HepG2 (cell line): ENCODE results near the gene TNPO3. TPM values are rescaled to one million over a fixed set of nuclear protein-coding genes. Genes with fewer than 3 reads are reported as not detected.

Experiments used
- ATAC-seq: fragments of 200-7000 bp; cut with Tn5 transposase; 3 replicates; pipeline ENCODE4 v1.9.1; 2020; ENCODE audit warnings: mild to moderate bottlenecking, moderate library complexity
- BruUV-seq: library from RNA; stranded (reverse); fragments of 400-500 nt; replicated peaks from 2 replicates; lab custom pipeline; 2021; lab: Mats Ljungman, UMichigan
- CTCF ChIA-PET: fragments of 300-600 bp; formaldehyde crosslinking; extraction: SDS; loops from one replicate; lab custom pipeline; 2021; ENCODE audit warnings: low total read pairs, inconsistent platforms, low intra/inter-chr PET ratio; lab: Yijun Ruan, JAX
- POLR2A ChIA-PET: fragments of 350-600 bp; sonication (Branson Sonifier 250); formaldehyde crosslinking; loops from one replicate; lab custom pipeline; 2020; ENCODE audit warnings: antibody characterized with exemption, inconsistent platforms; lab: Yijun Ruan, JAX
- DNase-seq: peaks from one replicate; pipeline ENCODE4 v3.0.0-alpha.2; 2015; ENCODE audit warnings: low spot score
- FAIRE-seq: peaks from 3 replicates; lab custom pipeline; 2011; peaks lifted over from hg19 to GRCh38; lab: Jason Lieb, UNC
- H2AFZ ChIP-seq: one replicate; pipeline ENCODE4 v1.6.1; 2011; ENCODE audit warnings: low read length, inconsistent platforms
- H3K27ac ChIP-seq: fragments of 300-600 bp; 3 replicates; pipeline ENCODE4 v1.8.0; 2011; ENCODE audit warnings: mixed run types, mild to moderate bottlenecking, mixed read lengths, low read length, inconsistent platforms; ENCODE audit not compliant: insufficient read depth; ENCODE audit errors: extremely low read length
- H3K27me3 ChIP-seq, 2 experiments: fragments of 200-600 bp in 1 of 2; 2 replicates in 1 of 2; 3 replicates in 1 of 2; pipeline versions ENCODE4 v1.6.0 to v1.8.0; 2011; ENCODE audit warnings: low read length in 2 of 2, mild to moderate bottlenecking in 2 of 2, moderate library complexity in 2 of 2, inconsistent platforms in 1 of 2; ENCODE audit not compliant: insufficient read depth in 2 of 2, control insufficient read depth in 1 of 2
- H3K36me3 ChIP-seq, 2 experiments: fragments of 200-600 bp in 1 of 2; replicated peaks in 1 of 2; 2 replicates in 1 of 2; 3 replicates in 1 of 2; pipeline versions ENCODE4 v1.5.1 to v1.8.0; 2011; ENCODE audit warnings: low read length in 2 of 2, inconsistent platforms in 1 of 2; ENCODE audit not compliant: insufficient read depth in 2 of 2, control insufficient read depth in 1 of 2
- H3K4me1 ChIP-seq: 2 replicates; pipeline ENCODE4 v1.5.1; 2012; ENCODE audit warnings: low read length, inconsistent platforms; ENCODE audit not compliant: insufficient read depth
- H3K4me2 ChIP-seq: 2 replicates; pipeline ENCODE4 v1.6.0; 2011; ENCODE audit warnings: low read depth, low read length, inconsistent platforms
- H3K4me3 ChIP-seq, 3 experiments: fragments of 200-600 bp in 1 of 3; sonication (generic), shearing (Covaris generic) in 1 of 3; replicated peaks in 1 of 3; 2 replicates each; pipeline ENCODE4 v1.5.1; 2011 to 2016; ENCODE audit warnings: low read length in 3 of 3, inconsistent platforms in 2 of 3, low read depth in 2 of 3, mild to moderate bottlenecking in 2 of 3, control low read depth in 1 of 3, mixed read lengths in 1 of 3; ENCODE audit not compliant: insufficient read depth in 1 of 3
- H3K79me2 ChIP-seq: one replicate; pipeline ENCODE4 v1.6.1; 2011; ENCODE audit warnings: low read length, inconsistent platforms; ENCODE audit not compliant: insufficient read depth
- H3K9ac ChIP-seq: 2 replicates; pipeline ENCODE4 v1.6.0; 2011; ENCODE audit warnings: mild to moderate bottlenecking, low read depth, low read length, inconsistent platforms; ENCODE audit not compliant: insufficient read depth
- H3K9me3 ChIP-seq: 2 replicates; pipeline ENCODE4 v1.5.1; 2012; ENCODE audit warnings: mild to moderate bottlenecking, low read length
- H4K20me1 ChIP-seq: 2 replicates; pipeline ENCODE4 v1.6.0; 2011; ENCODE audit warnings: inconsistent platforms, mild to moderate bottlenecking, low read length, moderate library complexity; ENCODE audit not compliant: insufficient read depth
- KDM6A ChIP-seq: IDR thresholded peaks from 2 replicates; pipeline ENCODE4 v1.6.1; 2016; ENCODE audit warnings: low read depth
- MTF1 ChIP-seq: sonication (generic); formaldehyde crosslinking; IDR thresholded peaks from 2 replicates; pipeline ENCODE4 v1.5.0; 2020; ENCODE audit warnings: missing genetic modification reagents
- ZNF121 ChIP-seq: sonication (generic); formaldehyde crosslinking; IDR thresholded peaks from 2 replicates; pipeline ENCODE4 v1.5.0; 2020; ENCODE audit warnings: mild to moderate bottlenecking, missing genetic modification reagents
- ZNF3 ChIP-seq: IDR thresholded peaks from 2 replicates; pipeline ENCODE4 v1.7.0; 2017; ENCODE audit warnings: inconsistent platforms
- WGBS: methylation state at CpG from one replicate; pipeline ENCODE4 v1.1.6; 2017; ENCODE audit warnings: low lambda C conversion rate; 5-methylcytosine and 5-hydroxymethylcytosine counted together
- in situ Hi-C: cut with HindIII; loops from 2 replicates; pipeline ENCODE4 v1.10.0; 2017; ENCODE audit warnings: low pct_unique_long_range_greater_than_20kb; ENCODE audit not compliant: extremely low pct_ligation_motif_present
- intact Hi-C: fragments of 100-400 bp; cut with micrococcal nuclease; formaldehyde crosslinking; loops from one replicate; pipeline ENCODE4 v1.10.0; 2022; ENCODE audit not compliant: unreplicated experiment
- polyA plus RNA-seq, 8 experiments: library from polyadenylated mRNA; depleted of rRNA in 3 of 8; stranded (reverse) in 7 of 8; unstranded in 1 of 8; fragments of >200 nt; fragmentation: Illumina TruSeq in 4 of 8; extraction: Trizol in 4 of 8; gene quantifications; 2 replicates each; pipeline versions ENCODE4 v1.2.1 to v1.2.3, GENCODE V29; 2011 to 2016; ENCODE audit warnings: low read depth in 4 of 8, missing spikeins in 1 of 8, mixed read lengths in 1 of 8; ENCODE audit not compliant: insufficient read depth in 1 of 8
- total RNA-seq, 5 experiments: library from RNA; depleted of rRNA; stranded (reverse); fragments of >200 nt; fragmentation: Illumina TruSeq; extraction: Trizol; gene quantifications; 2 replicates each; pipeline ENCODE4 v1.2.3, GENCODE V29; 2016; ENCODE audit warnings: low read depth in 1 of 5
- TF ChIP-seq, protein P1 (sequence below): sonication (generic); formaldehyde crosslinking; IDR thresholded peaks from 2 replicates; pipeline ENCODE4 v1.5.0; 2020; ENCODE audit warnings: mild to moderate bottlenecking, missing genetic modification reagents

The TNPO3 gene
- total and polyA plus RNA-seq, 2 of the 13 experiments (the other 11 are each of a cell fraction or from before 2014, with no cell fraction given), result 23.8 to 44.6 TPM

DNA sequence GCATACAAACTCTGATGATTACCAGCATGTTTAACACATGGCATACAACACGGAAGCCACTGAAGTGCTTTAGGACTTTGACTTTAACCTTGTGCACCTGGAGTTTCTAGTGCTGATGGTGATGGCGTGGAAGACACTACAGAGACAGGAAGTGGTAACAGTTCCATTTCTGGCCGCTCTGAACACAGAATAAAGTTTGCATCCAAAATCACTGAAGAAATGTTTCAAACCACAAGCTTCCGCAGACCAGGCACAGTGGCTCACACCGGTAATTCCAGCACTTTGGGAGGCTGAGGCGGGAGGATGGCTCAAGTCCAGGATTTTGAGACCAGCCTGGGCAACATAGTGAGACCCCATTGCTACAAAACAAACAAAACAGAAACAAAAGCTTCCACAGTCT, 40.3 kb upstream of the TNPO3 start:
- FAIRE-seq (no peak), ATAC-seq (no peak), DNase-seq (no peak)
- in situ Hi-C loops (no loop called here), intact Hi-C loops (no loop called here)
- POLR2A ChIA-PET, result no interaction called here
- H3K4me1 ChIP-seq, result peaks cover 48% of the 10 kb centered on the region
- H3K27ac ChIP-seq, result no peak overlapping the region
- CTCF ChIA-PET, result no interaction called here
- no peak overlapping the region for H3K4me3 ChIP-seq
- H3K36me3 ChIP-seq, result no peaks in the 10 kb centered on the region
- H3K79me2 ChIP-seq, result no peaks in the 10 kb centered on the region
- no peak overlapping the region for H3K4me2 ChIP-seq
- H3K9me3 ChIP-seq, result no peaks in the 10 kb centered on the region
- WGBS, result 45% methylated on average over 6 of the region's 6 CpGs
- H2AFZ ChIP-seq, result no peak overlapping the region
- H3K27me3 ChIP-seq, result no peaks in the 10 kb centered on the region
- no TSS peak for BruUV-seq
- no peaks in the 10 kb centered on the region for H4K20me1 ChIP-seq
- H3K9ac ChIP-seq, result no peak overlapping the region
- TF ChIP-seq KDM6A (CRISPR knock-in tag), result no peak
- TF ChIP-seq, protein P1, sequence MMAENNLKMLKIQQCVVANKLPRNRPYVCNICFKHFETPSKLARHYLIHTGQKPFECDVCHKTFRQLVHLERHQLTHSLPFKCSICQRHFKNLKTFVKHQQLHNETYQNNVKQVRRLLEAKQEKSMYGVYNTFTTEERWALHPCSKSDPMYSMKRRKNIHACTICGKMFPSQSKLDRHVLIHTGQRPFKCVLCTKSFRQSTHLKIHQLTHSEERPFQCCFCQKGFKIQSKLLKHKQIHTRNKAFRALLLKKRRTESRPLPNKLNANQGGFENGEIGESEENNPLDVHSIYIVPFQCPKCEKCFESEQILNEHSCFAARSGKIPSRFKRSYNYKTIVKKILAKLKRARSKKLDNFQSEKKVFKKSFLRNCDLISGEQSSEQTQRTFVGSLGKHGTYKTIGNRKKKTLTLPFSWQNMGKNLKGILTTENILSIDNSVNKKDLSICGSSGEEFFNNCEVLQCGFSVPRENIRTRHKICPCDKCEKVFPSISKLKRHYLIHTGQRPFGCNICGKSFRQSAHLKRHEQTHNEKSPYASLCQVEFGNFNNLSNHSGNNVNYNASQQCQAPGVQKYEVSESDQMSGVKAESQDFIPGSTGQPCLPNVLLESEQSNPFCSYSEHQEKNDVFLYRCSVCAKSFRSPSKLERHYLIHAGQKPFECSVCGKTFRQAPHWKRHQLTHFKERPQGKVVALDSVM (CRISPR knock-in tag), result 0 out of 2 replicates have a peak, but pooled peaks have one; percentile 3
- peak; percentile 71; the same call in 1 of the 2 replicates for TF ChIP-seq ZNF121 (CRISPR knock-in tag)

DNA sequence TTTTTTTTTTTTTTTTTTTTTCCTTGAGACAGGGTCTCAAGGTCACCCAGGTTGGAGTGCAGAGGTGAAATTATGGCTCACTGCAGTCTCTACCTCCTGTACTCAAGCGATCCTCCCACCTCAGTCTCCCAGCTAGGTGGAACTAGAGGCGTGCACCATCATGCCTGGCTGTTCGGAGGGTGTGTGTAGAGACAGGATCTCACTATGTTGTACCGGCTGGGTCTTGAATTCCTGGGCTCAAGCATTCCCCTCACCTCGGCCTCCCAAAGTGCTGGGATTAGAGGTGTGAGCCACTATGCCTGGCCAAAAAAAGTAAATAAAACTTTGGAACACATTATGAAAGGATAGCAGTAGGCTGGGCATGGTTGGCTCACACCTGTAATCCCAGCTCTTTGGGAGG, 39.6 kb upstream of the TNPO3 start:
- 31% methylated on average over 4 of the region's 5 CpGs for WGBS
- POLR2A ChIA-PET, result interaction anchor here (0.7 kb wide), 1 partner anchor 12 kb away, joined by 3 read pairs; no protein-coding TSS in a partner anchor
- H3K36me3 ChIP-seq, result no peaks in the 10 kb centered on the region
- intact Hi-C loops, result no loop called here
- TF ChIP-seq ZNF121 (CRISPR knock-in tag) (peak; percentile 86), MTF1 (no peak), ZNF3 (CRISPR knock-in tag) (no peak)
- H4K20me1 ChIP-seq, result no peaks in the 10 kb centered on the region
- in situ Hi-C loops, result loop anchor here (5.0 kb wide), 1 partner anchor 187 kb away; no protein-coding TSS in a partner anchor
- H3K27ac ChIP-seq, result no peak overlapping the region
- H2AFZ ChIP-seq, result no peak overlapping the region
- no peaks in the 10 kb centered on the region for H3K79me2 ChIP-seq
- no peaks in the 10 kb centered on the region for H3K27me3 ChIP-seq
- FAIRE-seq (no peak), DNase-seq (no peak), ATAC-seq (no peak)
- no peak overlapping the region for H3K4me2 ChIP-seq
- CTCF ChIA-PET, result no interaction called here
- H3K4me3 ChIP-seq, result no peak overlapping the region
- H3K4me1 ChIP-seq, result peaks cover 41% of the 10 kb centered on the region
- BruUV-seq, result no TSS peak
- H3K9ac ChIP-seq, result no peak overlapping the region
- H3K9me3 ChIP-seq, result no peaks in the 10 kb centered on the region
